Measurements from ENCODE around the gene SPZ1.
"Not testable (repeated sequence)": the region's sequence is repeated elsewhere in the genome, so short reads cannot be mapped to it uniquely, and the experiment has no call there.

The SPZ1 gene, protein sequence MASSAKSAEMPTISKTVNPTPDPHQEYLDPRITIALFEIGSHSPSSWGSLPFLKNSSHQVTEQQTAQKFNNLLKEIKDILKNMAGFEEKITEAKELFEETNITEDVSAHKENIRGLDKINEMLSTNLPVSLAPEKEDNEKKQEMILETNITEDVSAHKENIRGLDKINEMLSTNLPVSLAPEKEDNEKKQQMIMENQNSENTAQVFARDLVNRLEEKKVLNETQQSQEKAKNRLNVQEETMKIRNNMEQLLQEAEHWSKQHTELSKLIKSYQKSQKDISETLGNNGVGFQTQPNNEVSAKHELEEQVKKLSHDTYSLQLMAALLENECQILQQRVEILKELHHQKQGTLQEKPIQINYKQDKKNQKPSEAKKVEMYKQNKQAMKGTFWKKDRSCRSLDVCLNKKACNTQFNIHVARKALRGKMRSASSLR

DNA sequence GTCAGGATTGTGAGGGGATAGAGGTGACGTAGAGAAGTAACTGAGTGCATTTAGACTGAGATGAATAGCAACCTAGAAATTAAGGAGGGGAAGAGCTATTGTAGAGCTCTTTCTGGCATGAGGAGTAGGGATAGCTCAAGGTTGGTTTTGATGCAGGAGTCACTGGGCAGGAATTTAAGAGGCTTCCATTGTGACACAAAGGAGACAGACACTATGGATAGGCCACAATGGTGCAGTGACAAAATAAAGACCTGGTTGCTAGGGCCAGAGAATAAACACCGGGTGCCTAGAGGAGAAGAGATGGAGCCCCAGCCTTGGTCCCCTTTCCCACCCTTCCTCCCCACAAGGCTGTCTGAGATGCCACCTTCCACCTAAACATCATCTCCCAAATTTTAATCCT lies at the start of gene SPZ1:
Gene SPZ1, plus strand, starts transcription at position 301 of the 400 bp plus-strand sequence. CDS start 214 bp downstream, outside the sequence.
- DNase-seq (ENCODE audit: low read depth): no peak

DNA sequence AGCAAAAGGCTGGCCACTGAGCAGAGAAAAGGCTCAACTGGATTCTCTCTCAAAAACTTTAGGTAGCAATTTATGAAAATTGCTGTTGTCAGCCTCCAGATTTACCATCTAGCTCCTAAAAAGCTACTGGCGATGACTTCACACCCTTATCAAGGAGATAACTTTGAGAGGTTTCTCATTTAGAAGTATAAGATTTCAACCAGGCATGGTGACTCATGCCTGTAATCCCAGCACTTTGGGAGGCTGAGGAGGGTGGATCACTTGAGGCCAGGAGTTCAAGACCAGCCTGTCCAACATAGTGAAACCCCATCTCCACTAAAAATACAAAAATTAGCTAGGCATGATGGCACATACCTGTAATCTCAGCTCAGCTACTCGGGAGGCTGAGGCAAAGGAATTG lies 49.3 kb upstream of the SPZ1 start:
- DNase-seq (ENCODE audit: low read depth): not testable (repeated sequence)

DNA sequence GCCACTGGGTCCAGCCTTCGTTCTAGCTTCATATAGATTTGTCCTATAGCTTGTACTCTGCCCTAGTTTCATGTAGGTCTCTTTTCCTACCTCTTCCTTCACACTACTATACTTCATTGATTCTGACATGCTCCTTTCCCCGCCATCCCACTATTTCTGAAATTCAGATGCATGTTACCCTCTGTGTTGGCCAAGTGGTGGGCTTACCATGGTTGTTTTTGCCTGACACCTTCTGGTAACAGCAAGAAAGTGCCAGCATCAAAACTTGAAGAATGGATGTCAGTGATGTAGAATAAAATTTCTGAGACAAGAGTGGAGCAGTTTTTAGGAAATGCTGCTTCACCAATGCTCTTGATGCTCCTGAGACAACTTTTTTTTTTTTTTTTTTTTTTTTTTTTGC lies 44.5 kb upstream of the SPZ1 start:
- DNase-seq (ENCODE audit: low read depth): no peak

DNA sequence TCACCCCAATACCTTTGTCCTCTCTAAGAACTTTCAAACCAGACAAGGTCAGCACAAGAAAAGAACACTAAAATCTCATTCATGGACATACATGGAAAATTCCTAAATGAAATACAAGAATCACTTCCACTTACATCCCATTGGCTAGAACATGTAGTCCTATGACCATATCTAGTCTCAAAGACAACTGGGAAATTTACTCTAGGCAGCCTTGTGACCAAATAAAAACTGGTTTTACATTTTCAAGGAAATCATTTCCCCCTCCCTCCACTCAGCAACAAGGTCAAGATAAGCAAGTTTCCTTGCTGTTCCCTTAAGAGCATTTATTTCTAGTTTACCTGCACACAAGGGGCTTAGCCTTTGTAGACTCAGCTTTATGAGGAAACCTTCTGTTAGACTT lies 43.6 kb upstream of the SPZ1 start:
- DNase-seq (ENCODE audit: low read depth): no peak

DNA sequence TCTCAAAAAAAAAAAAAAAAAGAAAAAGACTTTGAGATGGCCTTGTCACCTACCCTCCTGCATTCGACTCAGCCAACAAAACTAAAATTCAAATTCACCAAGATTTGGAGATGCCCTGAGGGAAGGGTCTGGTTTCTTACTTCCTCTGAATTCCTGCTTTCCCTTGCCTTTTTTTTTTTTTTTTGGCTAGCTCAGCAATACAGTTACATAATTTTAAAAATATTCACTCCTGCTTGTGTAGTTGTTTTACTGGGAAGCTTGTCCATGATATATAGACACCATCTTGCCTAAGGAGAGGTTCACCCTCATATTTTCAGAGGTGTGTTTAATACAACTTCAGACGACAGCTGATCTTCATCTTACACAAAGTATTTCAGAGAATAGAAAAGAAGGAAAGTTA lies 42.6 kb upstream of the SPZ1 start:
- DNase-seq (ENCODE audit: low read depth): no peak

DNA sequence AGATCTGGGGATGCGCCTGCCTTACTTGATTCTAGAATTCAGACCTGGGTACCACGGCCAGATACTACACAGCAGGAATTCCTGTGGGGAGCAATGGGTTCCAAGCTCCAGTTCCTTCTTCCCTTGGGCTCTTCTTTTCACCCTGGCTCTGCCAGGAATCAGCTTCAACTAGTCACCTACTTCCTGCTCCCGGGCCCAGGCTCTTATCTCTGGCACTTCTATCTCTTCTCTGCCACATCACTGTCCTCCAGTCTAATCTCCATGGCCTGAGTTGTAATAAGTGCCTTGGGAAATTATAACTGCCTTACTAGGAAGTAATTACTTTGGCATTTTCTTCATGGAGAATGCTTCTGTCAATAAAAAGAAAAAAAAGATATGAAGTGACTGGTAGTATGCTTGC lies 37.7 kb upstream of the SPZ1 start:
- no peak for DNase-seq (ENCODE audit: low read depth)

DNA sequence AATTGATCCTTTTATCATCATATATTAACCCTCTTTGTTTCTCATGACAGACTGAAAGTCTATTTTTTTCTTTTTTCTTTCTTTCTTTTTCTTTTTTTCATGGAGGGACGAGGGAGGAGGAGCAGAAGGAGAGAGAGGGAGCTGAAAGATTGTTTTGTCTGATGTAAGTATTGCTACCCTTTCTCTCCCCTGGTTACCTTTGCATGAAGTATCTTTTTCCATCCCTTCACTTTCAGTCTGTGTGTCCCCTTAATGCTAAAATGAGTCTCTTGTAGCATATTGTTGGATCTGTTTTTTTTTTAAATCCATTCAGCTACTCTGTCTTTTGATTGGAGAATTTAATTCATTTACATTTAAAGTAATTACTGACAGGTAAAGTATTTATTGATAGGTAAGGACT lies 36.4 kb upstream of the SPZ1 start:
- no peak for DNase-seq (ENCODE audit: low read depth)

DNA sequence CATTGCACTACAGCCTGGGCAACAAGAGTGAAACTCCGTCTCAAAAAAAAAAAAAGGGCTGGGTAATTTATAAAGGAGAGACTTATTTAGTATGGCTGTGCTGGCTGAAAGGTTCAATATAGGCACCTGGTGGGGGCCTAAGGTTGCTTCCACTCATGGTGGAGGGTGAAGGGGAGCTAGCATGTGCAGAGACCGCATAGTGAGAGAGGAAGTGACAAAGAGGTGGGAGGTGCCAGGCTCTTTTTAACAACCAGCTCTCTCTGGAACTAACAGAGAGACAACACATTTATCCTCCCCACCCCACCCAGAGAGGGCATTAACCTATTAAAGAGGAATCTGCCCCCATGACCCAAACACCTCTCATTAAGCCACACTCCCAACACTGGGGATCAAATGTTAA lies 35.1 kb upstream of the SPZ1 start:
- DNase-seq (ENCODE audit: low read depth): no peak

DNA sequence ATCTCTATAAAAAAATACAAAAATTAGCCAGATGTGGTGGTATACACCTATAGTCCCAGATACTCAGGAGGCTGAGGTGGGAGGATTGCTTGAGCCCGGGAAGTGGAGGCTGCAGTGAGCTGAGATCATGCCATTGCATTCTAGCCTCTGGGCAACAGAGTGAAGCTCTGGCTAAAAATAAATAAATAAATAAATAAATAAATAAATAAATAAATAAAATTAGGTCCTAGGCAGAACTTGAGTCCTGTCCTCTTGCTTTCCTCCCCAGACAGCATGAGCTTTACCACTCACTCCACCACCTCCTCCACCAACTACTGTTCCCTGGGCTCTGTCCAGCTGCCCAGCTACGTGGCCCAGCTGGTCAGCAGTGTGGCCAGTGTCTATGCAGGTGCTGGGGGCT lies 31.6 kb upstream of the SPZ1 start:
- no peak for DNase-seq (ENCODE audit: low read depth)

DNA sequence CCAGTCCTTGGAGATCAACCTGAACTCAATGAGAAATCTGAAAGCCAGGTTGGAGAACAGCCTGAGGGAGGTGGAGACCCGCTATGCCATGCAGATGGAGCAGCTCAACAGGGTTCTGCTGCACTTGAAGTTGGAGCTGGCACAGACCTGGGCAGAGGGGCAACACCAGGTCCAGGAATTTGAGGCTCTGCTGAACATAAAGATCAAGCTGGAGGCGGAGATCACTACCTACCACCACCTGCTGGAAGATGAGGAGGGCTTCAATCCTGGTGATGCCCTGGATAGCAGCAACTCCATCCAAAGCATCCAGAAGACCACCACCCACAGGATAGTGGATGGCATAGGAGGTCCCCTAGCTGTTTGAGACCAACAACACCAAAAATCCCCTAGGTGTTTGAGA lies 30.5 kb upstream of the SPZ1 start:
- DNase-seq (ENCODE audit: low read depth): no peak

DNA sequence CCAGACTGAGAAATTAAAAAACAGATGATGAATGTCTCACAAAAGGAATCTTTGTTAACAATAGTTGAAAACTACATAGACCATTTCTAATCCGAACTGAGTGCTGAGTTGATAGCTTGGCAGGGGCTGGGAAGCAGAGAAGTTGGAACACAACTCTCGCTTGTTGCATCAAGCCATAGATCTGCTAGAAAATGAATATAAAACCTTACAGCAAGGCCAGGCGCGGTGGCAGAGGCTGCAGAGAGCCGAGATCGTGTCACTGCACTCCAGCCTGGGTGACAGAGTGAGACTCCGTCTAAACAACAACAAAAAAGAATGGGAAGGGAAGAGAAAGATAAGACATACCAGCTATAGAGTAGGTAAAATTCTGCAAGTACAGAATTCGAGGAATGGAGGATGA lies 28.0 kb upstream of the SPZ1 start:
- no peak for DNase-seq (ENCODE audit: low read depth)

DNA sequence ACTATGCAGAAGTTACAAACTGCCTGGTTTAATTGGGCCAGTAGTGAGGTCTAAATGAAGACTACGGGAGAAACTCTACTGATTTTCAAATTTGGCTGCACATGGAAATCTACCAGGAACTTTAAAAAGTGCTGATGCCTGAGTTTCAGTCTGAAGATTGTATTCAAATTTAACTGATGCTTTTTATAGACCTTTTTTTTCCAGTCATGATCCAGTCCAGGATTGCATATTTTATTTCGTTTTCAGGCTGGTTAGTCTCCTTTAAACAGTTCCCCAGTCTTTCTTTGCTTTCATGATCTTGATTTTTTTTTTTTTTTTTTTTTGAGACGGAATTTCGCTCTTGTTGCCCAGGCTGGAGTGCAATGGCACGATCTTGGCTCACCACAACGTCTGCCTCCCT lies 23.7 kb upstream of the SPZ1 start:
- no peak for DNase-seq (ENCODE audit: low read depth)

DNA sequence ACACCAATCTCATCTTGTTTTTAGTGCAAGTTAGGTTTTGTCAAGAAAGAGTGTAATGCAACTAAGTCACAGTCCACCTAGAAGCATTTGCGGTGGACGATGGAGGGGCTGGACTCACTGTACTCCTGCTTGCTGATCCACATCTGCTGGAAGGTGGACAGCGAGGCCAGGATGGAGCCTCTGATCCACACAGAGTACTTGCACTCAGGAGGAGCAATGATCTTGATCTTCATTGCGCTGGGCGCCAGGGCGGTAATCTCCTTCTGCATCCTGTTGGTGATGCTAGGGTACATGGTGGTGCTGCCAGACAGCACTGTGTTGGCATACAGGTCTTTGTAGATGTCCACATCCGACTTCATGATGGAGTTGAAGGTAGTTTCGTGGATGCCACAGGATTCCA lies 20.2 kb upstream of the SPZ1 start:
- no peak for DNase-seq (ENCODE audit: low read depth)

DNA sequence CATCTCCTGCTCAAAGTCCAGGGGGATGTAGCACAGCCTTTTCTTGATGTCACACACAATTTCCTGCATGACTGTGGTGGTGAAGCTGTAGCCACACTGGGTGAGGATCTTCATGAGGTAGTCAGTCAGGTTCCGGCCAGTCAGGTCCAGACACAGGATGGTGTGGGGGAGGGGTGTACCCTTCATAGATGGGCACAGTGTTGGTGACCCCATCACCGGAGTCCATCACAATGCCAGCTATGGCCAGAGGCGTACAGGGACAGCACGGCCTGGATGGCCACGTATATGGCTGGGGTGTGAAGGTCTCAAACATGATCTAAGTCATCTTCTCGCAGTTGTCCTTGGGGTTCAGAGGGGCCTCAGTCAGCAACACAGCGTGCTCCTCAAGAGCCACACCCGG lies 19.7 kb upstream of the SPZ1 start:
- DNase-seq (ENCODE audit: low read depth): no peak

DNA sequence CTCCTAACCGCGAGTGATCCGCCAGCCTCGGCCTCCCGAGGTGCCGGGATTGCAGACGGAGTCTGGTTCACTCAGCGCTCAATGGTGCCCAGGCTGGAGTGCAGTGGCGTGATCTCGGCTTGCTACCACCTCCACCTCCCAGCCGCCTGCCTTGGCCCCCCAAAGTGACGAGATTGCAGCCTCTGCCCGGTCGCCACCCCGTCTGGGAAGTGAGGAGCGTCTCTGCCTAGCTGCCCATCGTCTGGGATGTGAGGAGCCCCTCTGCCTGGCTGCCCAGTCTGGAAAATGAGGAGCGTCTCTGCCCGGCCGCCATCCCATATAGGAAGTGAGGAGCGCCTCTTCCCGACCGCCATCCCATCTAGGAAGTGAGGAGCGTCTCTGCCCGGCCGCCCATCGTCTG lies 19.0 kb upstream of the SPZ1 start:
- DNase-seq (ENCODE audit: low read depth): not testable (repeated sequence)

DNA sequence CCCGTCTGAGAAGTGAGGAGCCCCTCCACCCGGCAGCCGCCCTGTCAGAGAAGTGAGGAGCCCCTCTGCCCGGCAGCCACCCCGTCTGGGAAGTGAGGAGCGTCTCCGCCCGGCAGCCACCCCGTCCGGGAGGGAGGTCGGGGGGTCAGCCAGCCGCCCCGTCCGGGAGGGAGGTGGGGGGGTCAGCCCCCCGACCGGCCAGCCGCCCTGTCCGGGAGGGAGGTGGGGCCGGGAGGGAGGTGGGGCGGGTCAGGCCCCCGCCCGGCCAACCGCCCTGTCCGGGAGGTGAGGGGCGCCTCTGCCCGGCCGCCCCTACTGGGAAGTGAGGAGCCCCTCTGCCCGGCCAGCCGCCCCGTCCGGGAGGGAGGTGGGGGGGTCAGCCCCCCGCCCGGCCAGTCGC lies 18.5 kb upstream of the SPZ1 start:
- not testable (repeated sequence) for DNase-seq (ENCODE audit: low read depth)

DNA sequence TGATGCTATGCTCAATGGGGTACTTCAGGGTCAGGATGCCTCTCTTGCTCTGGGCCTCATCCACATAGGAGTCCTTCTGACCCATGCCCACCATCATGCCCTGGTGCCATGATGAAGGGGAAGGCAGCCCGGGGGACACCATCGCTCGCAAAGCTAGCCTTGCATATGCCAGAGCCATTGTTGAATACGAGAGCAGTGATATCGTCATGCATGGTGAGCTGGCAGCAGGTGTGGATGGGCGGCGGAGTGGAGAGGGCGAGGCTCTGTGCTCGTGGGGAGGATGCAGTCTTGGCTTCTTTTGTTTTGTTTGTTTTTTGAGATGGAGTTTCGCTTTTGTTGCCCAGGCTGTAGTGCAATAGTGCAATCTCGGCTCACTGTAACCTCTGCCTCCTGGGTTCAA lies 17.2 kb upstream of the SPZ1 start:
- DNase-seq (ENCODE audit: low read depth): no peak

DNA sequence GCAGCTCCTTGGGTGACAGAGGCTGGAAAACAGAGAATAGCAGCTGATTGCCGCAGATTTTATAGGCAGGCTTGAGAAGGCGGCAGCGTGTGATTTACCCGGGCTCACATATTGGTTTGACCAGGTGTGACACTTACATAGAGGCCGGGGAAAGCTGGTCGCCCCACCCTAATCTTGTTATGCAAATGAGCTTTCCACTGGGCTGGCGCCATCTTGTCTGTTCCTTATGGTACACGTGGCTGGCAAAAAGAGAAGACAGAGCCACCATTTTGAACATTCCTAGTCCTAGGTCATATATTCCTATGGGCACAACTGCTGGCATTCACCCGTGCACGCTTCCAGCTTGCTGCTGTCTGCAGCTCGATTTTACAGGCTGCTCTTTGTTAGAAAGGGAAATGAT lies 11.3 kb upstream of the SPZ1 start:
- DNase-seq (ENCODE audit: low read depth): no peak

DNA sequence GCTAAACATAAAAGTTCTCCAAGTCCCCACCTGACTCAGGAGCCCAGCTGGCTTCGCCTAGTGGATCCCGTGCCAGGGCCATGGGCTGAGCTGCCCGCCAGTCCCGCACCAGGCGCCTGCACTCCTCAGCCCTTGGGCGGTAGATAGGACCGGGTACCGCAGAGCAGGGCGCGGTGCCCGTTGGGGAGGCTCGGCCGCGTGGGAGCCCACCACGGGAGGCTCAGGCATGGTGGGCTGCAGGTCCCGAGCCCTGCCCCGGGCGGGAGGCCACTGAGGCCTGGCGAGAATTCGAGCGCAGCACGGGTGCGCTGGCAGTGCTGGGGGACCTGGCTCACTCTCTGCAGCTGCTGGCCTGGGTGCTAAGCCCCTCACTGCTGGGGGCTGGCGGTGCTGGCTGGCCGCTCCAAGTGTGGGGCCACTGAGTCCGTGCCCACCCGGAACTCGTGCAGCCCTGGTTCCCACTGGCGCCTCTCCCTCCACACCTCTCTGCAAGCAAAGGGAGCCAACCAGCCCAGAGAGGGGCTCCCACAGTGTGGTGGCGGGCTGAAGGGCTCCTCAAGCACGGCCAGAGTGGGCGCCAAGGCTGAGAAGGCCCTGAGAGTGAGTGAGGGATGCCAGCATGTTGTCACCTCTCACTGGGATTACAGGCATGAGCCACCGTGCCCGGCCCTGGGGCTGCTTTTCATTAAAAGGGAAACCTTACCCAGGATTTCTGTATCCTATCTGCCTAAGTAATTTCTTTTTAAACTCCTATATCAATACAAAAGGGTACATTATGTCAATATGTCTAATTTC lies 9.7 kb upstream of the SPZ1 start:
- no peak for DNase-seq (ENCODE audit: low read depth)

DNA sequence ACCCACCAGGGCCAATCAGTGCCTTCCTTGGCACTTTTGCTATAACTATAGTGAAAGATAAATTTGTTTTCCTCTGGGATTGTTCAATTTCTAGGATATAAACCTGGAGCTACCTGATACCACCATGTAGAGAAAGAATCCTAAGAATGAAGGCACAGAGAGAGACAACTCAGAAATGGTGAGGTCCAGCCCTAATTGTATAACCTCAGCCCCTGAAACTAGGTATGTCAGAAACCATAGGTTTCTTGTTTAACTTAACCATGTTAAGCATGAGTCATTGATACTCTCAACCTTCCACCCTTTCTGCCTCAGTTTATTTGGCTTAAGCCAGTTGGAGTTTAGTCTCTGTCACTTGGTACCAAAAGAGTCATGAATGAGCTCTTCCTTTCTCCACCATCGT lies 4.6 kb upstream of the SPZ1 start:
- DNase-seq (ENCODE audit: low read depth): no peak

DNA sequence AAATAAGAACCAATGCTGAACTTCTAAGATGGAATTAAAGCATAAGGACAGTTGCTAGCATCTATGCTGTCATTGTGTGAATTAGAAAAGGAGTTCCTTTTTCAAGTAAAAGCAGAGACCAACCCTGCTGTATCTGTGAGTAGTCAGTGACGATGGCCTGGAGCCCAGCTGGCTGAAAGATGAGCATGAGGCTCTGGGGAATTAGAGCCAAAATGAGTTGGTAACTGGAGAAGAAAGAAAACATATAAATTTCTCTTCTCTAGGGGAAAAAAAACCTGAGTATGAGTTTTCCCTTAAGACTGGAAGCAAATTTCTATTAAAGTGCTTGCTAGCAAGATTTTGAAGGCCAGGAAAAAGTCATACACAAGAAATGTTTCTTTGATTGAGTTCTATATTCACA lies 1.6 kb upstream of the SPZ1 start:
- no peak for DNase-seq (ENCODE audit: low read depth)

DNA sequence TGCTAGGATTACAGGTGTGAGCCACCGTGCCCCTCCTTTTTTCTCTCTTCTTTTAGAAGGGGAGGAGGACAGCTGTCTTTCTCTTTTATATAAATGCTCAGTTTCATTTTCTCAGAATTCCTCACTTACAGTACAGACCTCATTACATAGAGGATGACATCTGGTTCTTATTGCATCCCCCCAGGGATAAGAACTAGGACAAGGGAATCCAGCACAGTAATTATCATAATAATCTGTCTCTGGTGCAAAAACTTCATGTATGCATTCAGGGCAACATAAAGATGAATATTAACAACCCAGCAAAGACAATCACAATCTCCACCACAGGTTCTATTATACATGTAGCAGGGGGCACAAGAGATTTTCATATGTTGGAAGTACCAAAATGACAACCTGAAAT lies 5.1 kb downstream of the SPZ1 start:
- DNase-seq (ENCODE audit: low read depth): no peak

DNA sequence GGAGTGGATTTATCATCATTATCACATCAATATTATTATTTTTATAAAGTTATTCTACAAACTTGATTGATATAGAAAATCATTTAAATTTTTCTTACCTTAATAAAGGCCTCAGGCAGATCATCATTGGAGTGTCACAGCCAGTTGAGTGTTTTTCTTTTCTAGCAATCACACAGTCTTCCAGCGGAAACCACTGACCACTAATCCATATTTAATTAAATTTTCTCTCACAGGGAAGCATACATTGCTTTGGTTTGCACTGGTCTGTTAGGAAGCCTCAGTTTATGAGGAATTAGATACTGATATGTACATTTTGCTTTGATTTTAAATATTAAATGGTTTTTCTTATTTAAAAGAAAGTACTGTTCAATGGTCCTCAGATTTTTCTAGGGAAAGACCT lies 6.7 kb downstream of the SPZ1 start:
- DNase-seq (ENCODE audit: low read depth): no peak

DNA sequence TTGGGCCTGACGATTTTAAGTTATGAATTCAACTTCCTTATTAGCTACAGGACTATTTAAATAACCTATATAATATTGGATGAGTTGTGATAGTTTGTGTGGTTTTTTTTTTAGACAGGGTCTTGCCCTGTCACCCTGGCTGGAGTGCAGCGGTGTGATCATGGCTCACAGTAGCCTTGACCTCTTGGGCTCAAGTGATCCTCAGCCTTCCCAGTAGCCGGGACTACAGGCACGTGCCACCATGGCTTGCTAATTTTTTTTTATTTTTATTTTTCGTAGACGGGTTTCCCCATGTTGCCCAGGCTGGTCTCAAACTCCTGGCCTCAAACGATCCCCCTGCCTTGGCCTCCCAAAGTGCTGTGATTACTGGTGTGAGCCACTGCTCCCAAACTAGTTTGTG lies 17.6 kb downstream of the SPZ1 start:
- DNase-seq (ENCODE audit: low read depth): no peak
